Right atrium auricular region (tissue), 2 donors: Measurements from ENCODE around the gene VPS16. TPM values are rescaled to one million over a fixed set of nuclear protein-coding genes. Genes with fewer than 3 reads are reported as not detected.

Source experiments
- DNase-seq: peaks from one replicate; pipeline ENCODE4 v3.0.0-alpha.2; 2019; ENCODE audit warnings: low spot score
- H3K27ac ChIP-seq, 2 donors: fragments of 200-600 bp; sonication (generic); 1 replicate in 1 of 2; 2 replicates in 1 of 2; pipeline ENCODE4 v1.5.1; 2016 to 2019
- H3K27me3 ChIP-seq, 2 donors: fragments of 200-600 bp; sonication (generic); one replicate each; pipeline versions ENCODE4 v1.5.1 to v1.6.0; 2017 to 2019
- H3K36me3 ChIP-seq: fragments of 200-600 bp; sonication (generic); one replicate; pipeline ENCODE4 v1.5.1; 2016
- H3K4me1 ChIP-seq, 2 donors: fragments of 200-600 bp; sonication (generic); one replicate each; pipeline versions ENCODE4 v1.5.1 to v1.6.0; 2017 to 2019
- H3K4me3 ChIP-seq, 2 donors: fragments of 200-600 bp; sonication (generic); 1 replicate in 1 of 2; 2 replicates in 1 of 2; pipeline ENCODE4 v1.5.1; 2017 to 2019; ENCODE audit warnings: mild to moderate bottlenecking in 1 of 2, moderate library complexity in 1 of 2
- H3K9me3 ChIP-seq, 2 donors: fragments of 200-600 bp; sonication (generic); one replicate each; pipeline ENCODE4 v1.5.1; 2019
- CTCF ChIP-seq, 2 donors: fragments of 200-600 bp; sonication (generic); IDR thresholded peaks; one replicate each; pipeline ENCODE4 v1.5.1; 2019; ENCODE audit warnings: antibody characterized with exemption in 2 of 2
- total RNA-seq, 2 donors: library from RNA; depleted of rRNA; stranded (reverse); fragments of >200 nt; gene quantifications; one replicate each; pipeline ENCODE4 v1.1.0, GENCODE V29; 2016

Gene VPS16
- total RNA-seq, 2 donors from 2014 or later, result 12.8 to 16.4 TPM

- Histone ChIP-seq H3K4me1 (peaks cover 0 to 21% of the 10 kb centered on the region in 2 donors), H3K27ac (no peak overlapping the region), H3K9me3 (no peaks in the 10 kb centered on the region), H3K27me3 (no peaks in the 10 kb centered on the region), H3K36me3 (no peaks in the 10 kb centered on the region), H3K4me3 (no peak overlapping the region)
- no peak for DNase-seq
- no peak for TF ChIP-seq CTCF (IDR thresholded peaks at IDR 0.05)
These were observed 1.5 kb upstream of the VPS16 start for GRCh38 chr20:2838847-2839671.

GRCh38 chr20:2839732-2840137 is 810 bp upstream of the VPS16 start:
- TF ChIP-seq CTCF (IDR thresholded peaks at IDR 0.05), result no peak
- no peak for DNase-seq
- peak overlapping the region; percentile 89 to 92 for H3K27ac ChIP-seq

GRCh38 chr20:2840967-2841531 is 504 bp downstream of the VPS16 start:
- Histone ChIP-seq H3K4me1 (peaks cover 0 to 21% of the 10 kb centered on the region in 2 donors), H3K4me3 (peak overlapping the region; percentile 95 to 98), H3K27me3 (no peaks in the 10 kb centered on the region), H3K9me3 (no peaks in the 10 kb centered on the region), H3K27ac (peak overlapping the region; percentile 89 to 92), H3K36me3 (no peaks in the 10 kb centered on the region)
- TF ChIP-seq CTCF (IDR thresholded peaks at IDR 0.05), result no peak
- peak; percentile 80 for DNase-seq

More at GRCh38 chr20:2839732-2840137, 810 bp upstream of the VPS16 start:
- no peaks in the 10 kb centered on the region for H3K9me3 ChIP-seq
- H3K27me3 ChIP-seq, result no peaks in the 10 kb centered on the region
- H3K4me1 ChIP-seq, result peaks cover 0 to 21% of the 10 kb centered on the region in 2 donors
- no peaks in the 10 kb centered on the region for H3K36me3 ChIP-seq
- peak overlapping the region; percentile 95 to 98 for H3K4me3 ChIP-seq

- no peak overlapping the region for H3K27ac ChIP-seq
- no peaks in the 10 kb centered on the region for H3K36me3 ChIP-seq
- no peak for TF ChIP-seq CTCF (IDR thresholded peaks at IDR 0.05)
- H3K9me3 ChIP-seq, result no peaks in the 10 kb centered on the region
- no peaks in the 10 kb centered on the region for H3K27me3 ChIP-seq
- no peak overlapping the region for H3K4me3 ChIP-seq
- H3K4me1 ChIP-seq, result peaks cover 0 to 9% of the 10 kb centered on the region in 2 donors
- DNase-seq, result no peak
These were observed 5.1 kb downstream of the VPS16 start for GRCh38 chr20:2845607-2846006.

GRCh38 chr20:2846698-2847097 is 6.2 kb downstream of the VPS16 start:
- H3K36me3 ChIP-seq, result no peaks in the 10 kb centered on the region
- TF ChIP-seq CTCF (IDR thresholded peaks at IDR 0.05), result no peak
- no peak overlapping the region for H3K4me3 ChIP-seq
- no peaks in the 10 kb centered on the region for H3K27me3 ChIP-seq
- DNase-seq, result no peak
- H3K4me1 ChIP-seq, result peaks cover 0 to 3% of the 10 kb centered on the region in 2 donors
- H3K9me3 ChIP-seq, result no peaks in the 10 kb centered on the region
- no peak overlapping the region for H3K27ac ChIP-seq
